IMR-90 (cell line): ENCODE data around the gene ZNF575. TPM values are rescaled to one million over a fixed set of nuclear protein-coding genes. Genes with fewer than 3 reads are reported as not detected.

ENCODE experiments used
- ATAC-seq: fragments of 200-7000 bp; cut with Tn5 transposase; 2 replicates; pipeline ENCODE4 v1.9.1; 2020; ENCODE audit warnings: low read depth, mild to moderate bottlenecking, moderate library complexity
- BruUV-seq: library from RNA; stranded (reverse); fragments of 400-500 nt; replicated peaks from 2 replicates; lab custom pipeline; 2021; lab: Mats Ljungman, UMichigan
- CTCF ChIA-PET: fragments of 300-600 bp; formaldehyde crosslinking; extraction: SDS; loops from one replicate; lab custom pipeline; 2021; ENCODE audit warnings: antibody characterized with exemption; lab: Yijun Ruan, JAX
- POLR2A ChIA-PET: fragments of 300-600 bp; sonication (Branson Sonifier 250); formaldehyde crosslinking; loops from one replicate; lab custom pipeline; 2022; ENCODE audit warnings: antibody characterized with exemption; ENCODE audit not compliant: unreplicated experiment; lab: Charles Lee
- DNase-seq: peaks from one replicate; pipeline ENCODE4 v3.0.0; 2013
- H2AFZ ChIP-seq: replicated peaks from 2 replicates; pipeline ENCODE3; 2013; ENCODE audit warnings: low read length, mild to moderate bottlenecking; ENCODE audit not compliant: poor library complexity
- H2AK5ac ChIP-seq: 2 replicates; pipeline ENCODE4 v1.6.1; 2013; ENCODE audit warnings: low read depth, low read length, inconsistent platforms
- H2AK9ac ChIP-seq: replicated peaks from 2 replicates; pipeline ENCODE3; 2013; ENCODE audit warnings: mild to moderate bottlenecking, low read depth, low read length, moderate library complexity; ENCODE audit not compliant: poor library complexity
- H2BK120ac ChIP-seq: 2 replicates; pipeline ENCODE4 v1.6.1; 2013; ENCODE audit warnings: low read depth, low read length, inconsistent platforms
- H2BK15ac ChIP-seq: 3 replicates; pipeline ENCODE4 v1.6.1; 2013; ENCODE audit warnings: low read depth, low read length, inconsistent platforms
- H2BK20ac ChIP-seq: 2 replicates; pipeline ENCODE4 v1.6.1; 2013; ENCODE audit warnings: low read depth, mild to moderate bottlenecking, inconsistent platforms, low read length, moderate library complexity
- H2BK5ac ChIP-seq: 2 replicates; pipeline ENCODE4 v1.6.1; 2013; ENCODE audit warnings: mild to moderate bottlenecking, low read depth, low read length, inconsistent platforms; ENCODE audit not compliant: poor library complexity, severe bottlenecking
- H3K14ac ChIP-seq: replicated peaks from 2 replicates; pipeline ENCODE4 v1.6.1; 2013; ENCODE audit warnings: low read depth, low read length, inconsistent platforms
- H3K18ac ChIP-seq: 2 replicates; pipeline ENCODE4 v1.6.1; 2013; ENCODE audit warnings: low read depth, low read length, control low read depth
- H3K23ac ChIP-seq: 2 replicates; pipeline ENCODE4 v1.6.1; 2013; ENCODE audit warnings: low read depth, low read length, inconsistent platforms
- H3K27ac ChIP-seq: 2 replicates; pipeline ENCODE4 v1.5.1; 2013; ENCODE audit warnings: mild to moderate bottlenecking, control low read depth, low read length; ENCODE audit not compliant: insufficient read depth
- H3K27me3 ChIP-seq: 2 replicates; pipeline ENCODE4 v1.6.1; 2013; ENCODE audit warnings: low read length; ENCODE audit not compliant: control insufficient read depth, insufficient read depth
- H3K36me3 ChIP-seq: 2 replicates; pipeline ENCODE4 v1.6.1; 2013; ENCODE audit warnings: low read length, mixed read lengths; ENCODE audit not compliant: control insufficient read depth, insufficient read depth
- H3K4ac ChIP-seq: 2 replicates; pipeline ENCODE4 v1.6.1; 2013; ENCODE audit warnings: low read depth, low read length, inconsistent platforms
- H3K4me1 ChIP-seq: 2 replicates; pipeline ENCODE4 v1.6.1; 2013; ENCODE audit warnings: low read length, mixed read lengths; ENCODE audit not compliant: control insufficient read depth, insufficient read depth
- H3K4me2 ChIP-seq: 2 replicates; pipeline ENCODE4 v1.6.1; 2013; ENCODE audit warnings: low read depth, mild to moderate bottlenecking, control low read depth, low read length, moderate library complexity
- H3K4me3 ChIP-seq: 2 replicates; pipeline ENCODE4 v1.5.1; 2013; ENCODE audit warnings: low read depth, mild to moderate bottlenecking, control low read depth, low read length, moderate library complexity; ENCODE audit not compliant: insufficient read depth
- H3K56ac ChIP-seq: 2 replicates; pipeline ENCODE4 v1.6.1; 2013; ENCODE audit warnings: low read length, inconsistent platforms; ENCODE audit not compliant: insufficient read depth; ENCODE audit errors: extremely low read depth
- H3K79me1 ChIP-seq, 2 experiments: 2 replicates each; pipeline ENCODE4 v1.6.1; 2013; ENCODE audit warnings: low read length in 2 of 2, inconsistent platforms in 1 of 2, low read depth in 1 of 2
- H3K9ac ChIP-seq: 2 replicates; pipeline ENCODE4 v1.6.1; 2013; ENCODE audit warnings: low read depth, low read length, control low read depth
- H3K9me1 ChIP-seq: 2 replicates; pipeline ENCODE4 v1.6.1; 2013; ENCODE audit warnings: low read length, inconsistent platforms; ENCODE audit not compliant: insufficient read depth
- H3K9me3 ChIP-seq: 2 replicates; pipeline ENCODE4 v1.6.1; 2013; ENCODE audit warnings: low read length; ENCODE audit not compliant: control insufficient read depth, insufficient read depth
- H4K20me1 ChIP-seq: 2 replicates; pipeline ENCODE4 v1.6.1; 2013; ENCODE audit warnings: low read length, inconsistent platforms; ENCODE audit not compliant: insufficient read depth
- H4K5ac ChIP-seq: 2 replicates; pipeline ENCODE4 v1.6.1; 2013; ENCODE audit warnings: mild to moderate bottlenecking, low read depth, low read length, control low read depth
- H4K8ac ChIP-seq, 2 experiments: 2 replicates each; pipeline ENCODE4 v1.6.1; 2013; ENCODE audit warnings: low read depth in 2 of 2, low read length in 2 of 2, control low read depth in 1 of 2, inconsistent platforms in 1 of 2
- H4K91ac ChIP-seq: 2 replicates; pipeline ENCODE4 v1.6.1; 2013; ENCODE audit warnings: low read depth, low read length, inconsistent platforms; ENCODE audit not compliant: insufficient read depth
- CHD1 ChIP-seq: IDR thresholded peaks from 2 replicates; pipeline ENCODE4 v1.6.1; 2012; ENCODE audit warnings: low read depth, low read length, improper control_type of control experiment
- ELK1 ChIP-seq: fragments of 150-350 bp; IDR thresholded peaks from 2 replicates; pipeline ENCODE4 v1.6.1; 2016; ENCODE audit warnings: low read depth, mild to moderate bottlenecking, low read length, moderate library complexity, borderline replicate concordance
- RCOR1 ChIP-seq: IDR thresholded peaks from 2 replicates; pipeline ENCODE4 v1.6.1; 2012; ENCODE audit warnings: mild to moderate bottlenecking, low read length, improper control_type of control experiment; ENCODE audit not compliant: insufficient replicate concordance
- WGBS, 2 experiments: methylation state at CpG; one replicate each; pipeline versions ENCODE4 v1.1.5 to v1.1.7; 2013; ENCODE audit warnings: missing lambda C conversion rate in 2 of 2; ENCODE audit not compliant: insufficient read length in 1 of 2; ENCODE audit errors: extremely low coverage in 2 of 2; 5-methylcytosine and 5-hydroxymethylcytosine counted together
- dilution Hi-C: fragments of 300-500 bp; cut with HindIII; formaldehyde crosslinking; loops from one replicate; pipeline ENCODE4 v1.14.3; 2018; ENCODE audit warnings: low sequenced_read_pairs; ENCODE audit not compliant: unreplicated experiment
- in situ Hi-C: fragments of 300-500 bp; cut with MboI; formaldehyde crosslinking; loops from 3 replicates; pipeline ENCODE4 v1.14.3; 2019; ENCODE audit warnings: low sequenced_read_pairs, inconsistent platforms, mixed read lengths
- intact Hi-C: fragments of 100-400 bp; cut with micrococcal nuclease; formaldehyde crosslinking; loops from 2 replicates; pipeline ENCODE4 v1.10.0; 2022
- polyA plus RNA-seq, 3 experiments: library from polyadenylated mRNA; depleted of rRNA; stranded (reverse); fragments of >200 nt; gene quantifications; 2 replicates each; pipeline ENCODE4 v1.2.3, GENCODE V29; 2012; ENCODE audit warnings: low replicate concordance in 1 of 3
- total RNA-seq: library from RNA; depleted of rRNA; stranded (reverse); fragments of >200 nt; gene quantifications from 2 replicates; pipeline ENCODE4 v1.2.3, GENCODE V29; 2012

The ZNF575 gene
- total and polyA plus RNA-seq, 2 of the 4 experiments (the other 2 are of a cell fraction): 0.77 TPM; not detected in 1

GRCh38 chr19:43488179-43488578 is 44.8 kb upstream of the ZNF575 start:
- dilution Hi-C loops: no loop called here
- CTCF ChIA-PET: no interaction called here
- Histone ChIP-seq H3K56ac (no peak overlapping the region), H3K79me1 (no peaks in the 10 kb centered on the region), H2BK5ac (no peak overlapping the region), H3K27me3 (no peaks in the 10 kb centered on the region), H4K5ac (no peak overlapping the region), H2BK20ac (no peak overlapping the region), H3K36me3 (peaks cover 4% of the 10 kb centered on the region), H4K20me1 (no peaks in the 10 kb centered on the region), H3K4me1 (no peaks in the 10 kb centered on the region), H3K4me3 (no peak overlapping the region), H3K9me3 (no peaks in the 10 kb centered on the region), H2AK9ac (no peak overlapping the region), H3K18ac (no peak overlapping the region), H2BK120ac (no peak overlapping the region), H4K91ac (no peak overlapping the region), H3K4me2 (no peak overlapping the region), H3K27ac (no peak overlapping the region), H2AK5ac (no peak overlapping the region), H4K8ac (no peak overlapping the region), H3K4ac (no peak overlapping the region), H2AFZ (no peak overlapping the region), H3K23ac (no peak overlapping the region), H3K14ac (no peak overlapping the region), H3K9me1 (peaks cover 5% of the 10 kb centered on the region; the same call in 1 of the 2 replicates), H2BK15ac (no peak overlapping the region), H3K9ac (no peak overlapping the region)
- intact Hi-C loops: no loop called here
- ATAC-seq (no peak), DNase-seq (no peak)
- in situ Hi-C loops: no loop called here
- WGBS, 2 experiments: 86% methylated on average over 4 of the region's 8 CpGs; no CpG with 5 or more reads in 1 of the 2 experiments
- POLR2A ChIA-PET: no interaction called here
- TF ChIP-seq CHD1 (no peak), RCOR1 (no peak), ELK1 (no peak)
- no TSS peak for BruUV-seq
